HG03378 (cell line): ENCODE results near the gene CCDC188.

ENCODE experiments used
- ATAC-seq: cut with Tn5 transposase; IDR thresholded peaks from one replicate; pipeline ENCODE4 v1.9.1; 2021; ENCODE audit warnings: mild to moderate bottlenecking, moderate library complexity; ENCODE audit not compliant: unreplicated experiment

Gene CCDC188

DNA sequence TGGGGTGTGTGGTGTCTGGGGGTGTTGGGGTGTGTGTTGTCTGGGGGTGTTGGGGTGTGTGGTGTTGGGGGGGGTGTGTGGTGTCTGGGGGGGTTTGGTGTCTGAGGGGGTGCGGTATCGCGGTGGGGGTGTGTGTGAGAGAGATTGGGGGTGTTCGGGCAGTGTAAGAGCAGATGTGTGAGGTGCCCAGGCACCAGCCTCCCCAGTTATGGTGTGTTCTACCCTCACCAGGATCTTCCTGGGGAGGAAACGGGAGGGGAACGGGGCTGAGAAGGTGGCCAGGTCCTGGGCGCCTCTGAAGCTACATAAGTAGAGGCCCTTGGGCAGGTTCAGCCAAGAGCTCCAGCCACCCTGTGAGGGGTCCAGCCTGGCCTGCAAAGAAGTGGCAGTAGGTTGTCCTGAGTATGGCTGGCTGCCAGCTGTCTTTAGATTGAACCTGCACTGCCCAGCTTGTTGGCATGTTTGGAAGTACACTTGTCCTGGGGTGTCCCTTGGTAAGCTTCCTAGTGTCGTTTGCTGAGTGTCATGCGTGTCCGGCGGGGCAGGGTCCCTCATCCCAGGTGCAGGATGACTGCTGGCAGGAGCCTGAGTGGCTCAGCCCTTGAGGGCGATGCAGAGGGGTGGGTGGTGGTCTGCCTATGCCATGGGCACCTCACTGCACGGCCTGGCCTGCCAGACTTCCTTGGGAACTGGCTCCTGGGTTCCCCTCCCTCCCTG, 27.3 kb downstream of the CCDC188 start:
- ATAC-seq = no peak

- ATAC-seq = no peak
These were observed 28.9 kb downstream of the CCDC188 start for GRCh38 chr22:20121856-20122415.

GRCh38 chr22:20118300-20119020, 32.4 kb downstream of the CCDC188 start:
- ATAC-seq = no peak

- ATAC-seq = no peak
These were observed 33.1 kb downstream of the CCDC188 start for GRCh38 chr22:20117633-20118299.

DNA sequence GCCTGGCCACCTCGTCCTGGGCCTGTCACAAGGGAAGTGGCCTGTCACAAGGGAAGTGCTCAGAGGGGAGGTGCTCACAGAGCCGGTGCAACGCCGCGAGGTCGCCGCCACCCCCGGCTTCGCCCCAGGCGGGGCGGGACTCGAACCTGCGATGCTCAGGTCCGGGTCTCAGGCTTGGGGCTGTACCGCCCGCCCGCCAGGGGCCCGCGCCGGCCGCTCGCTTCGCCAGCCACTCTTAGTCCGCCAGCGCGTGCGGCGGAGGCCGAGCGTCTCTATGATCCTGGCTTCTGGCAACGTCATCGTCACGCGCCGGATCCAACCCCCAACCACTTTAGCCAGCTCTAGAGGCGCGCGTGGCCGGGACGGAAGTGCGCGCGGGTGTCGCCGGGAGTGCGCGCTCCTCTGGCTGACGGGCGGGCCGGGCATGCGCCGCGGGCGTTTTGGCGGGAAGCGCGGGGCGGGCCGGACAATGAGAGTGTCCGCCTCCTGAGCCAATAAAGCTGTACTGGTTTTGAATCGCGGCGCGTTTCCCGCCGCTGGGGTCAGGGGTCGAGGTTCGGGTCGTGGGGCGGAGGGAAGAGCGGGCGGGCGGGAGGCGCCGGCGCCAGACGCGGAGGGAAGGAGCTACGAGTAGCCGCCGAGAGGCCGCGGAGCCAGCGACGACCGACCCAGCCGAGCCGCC, 33.8 kb downstream of the CCDC188 start, which contains the start of gene TRMT2A:
Gene TRMT2A, minus strand, starts transcription at position 276 of the 682 bp plus-strand sequence. CDS start 320 bp downstream, outside the sequence.
- peak; percentile 64 for ATAC-seq

GRCh38 chr22:20116376-20116950, 34.4 kb downstream of the CCDC188 start:
- ATAC-seq = no peak

DNA sequence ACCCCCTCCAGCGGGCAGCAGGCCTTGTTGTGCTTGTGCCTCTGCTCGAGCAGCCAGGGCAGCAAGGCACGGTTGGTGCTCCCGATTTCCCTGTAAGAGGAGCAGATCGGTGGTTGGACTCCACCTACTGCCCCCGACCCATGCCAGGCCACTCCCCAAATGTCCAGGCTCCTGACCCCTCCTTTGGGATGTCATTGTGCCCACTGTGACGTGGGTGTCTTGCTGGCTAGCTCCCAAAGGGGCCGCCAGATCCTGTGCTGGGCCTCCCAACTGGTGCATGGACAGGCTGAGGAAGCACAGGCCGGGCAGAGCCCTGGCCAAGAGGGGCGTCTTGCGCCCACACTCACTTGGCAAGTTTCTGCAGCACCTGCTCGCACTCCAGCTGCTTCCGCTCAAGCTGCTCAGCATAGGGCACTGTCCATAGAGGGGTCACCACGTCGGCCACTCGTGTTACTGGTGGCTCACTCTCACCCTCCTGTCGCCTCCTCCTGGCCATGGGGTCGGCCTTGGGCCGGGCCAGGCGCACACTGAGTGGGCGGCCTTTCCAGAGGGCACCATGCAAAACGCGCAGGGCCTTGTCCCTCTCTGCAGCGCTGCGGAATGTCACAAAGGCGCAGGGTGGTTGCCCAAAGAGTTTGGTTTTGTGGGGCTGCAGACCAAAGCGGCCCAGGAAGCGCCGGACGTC, 35.0 kb downstream of the CCDC188 start, which contains the start of gene RANBP1:
Gene RANBP1, plus strand, starts transcription at position 414 of the 685 bp plus-strand sequence. Its CDS starts 81 bp downstream, at position 495.
- ATAC-seq = no peak

DNA sequence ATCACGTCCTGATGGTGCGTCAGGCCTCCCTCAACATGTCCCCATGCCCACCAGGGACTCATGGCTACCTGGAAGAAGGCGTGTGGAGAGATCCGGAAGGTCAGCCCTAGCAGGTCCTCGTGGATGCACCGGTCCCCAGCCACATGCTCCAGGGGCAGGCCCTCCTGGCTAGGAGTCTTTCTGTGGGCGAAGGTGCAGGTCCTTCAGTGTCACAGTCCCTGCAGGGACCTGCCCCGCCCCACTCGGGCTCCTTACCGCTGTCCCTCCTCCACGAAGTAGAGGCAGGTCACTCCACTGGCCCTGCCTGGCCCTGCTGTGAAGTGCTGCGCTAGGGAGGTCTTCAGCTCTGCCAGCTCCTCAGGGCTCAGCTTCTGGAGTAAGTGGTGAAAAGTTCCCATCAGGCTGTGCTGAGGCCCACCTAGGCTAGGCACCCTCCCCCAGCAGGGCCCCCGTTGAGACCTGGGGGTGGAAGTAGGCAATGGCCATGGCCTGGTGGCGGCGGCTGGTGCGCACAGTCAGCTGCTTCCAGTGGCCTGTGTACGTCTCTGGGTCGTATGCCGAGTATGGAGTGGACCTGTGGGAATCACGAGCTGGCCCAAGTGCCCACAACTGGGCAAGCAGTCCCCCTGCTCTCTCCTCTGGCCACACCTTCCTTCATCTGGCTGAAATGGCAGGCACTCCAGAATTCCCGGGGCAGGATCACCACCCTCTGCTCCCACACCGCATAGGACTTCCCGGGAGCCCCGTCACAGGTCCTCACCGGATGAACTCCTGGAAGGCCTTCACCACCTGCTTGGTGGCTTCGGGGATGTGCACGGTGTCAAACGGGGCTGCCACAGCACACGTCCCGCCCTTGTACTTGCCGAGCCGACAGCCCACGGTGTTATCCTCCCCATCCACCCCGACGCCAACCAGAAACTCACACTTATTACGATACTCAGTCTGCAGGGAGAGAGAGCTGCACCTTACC, 36.1 kb downstream of the CCDC188 start:
- no peak for ATAC-seq

DNA sequence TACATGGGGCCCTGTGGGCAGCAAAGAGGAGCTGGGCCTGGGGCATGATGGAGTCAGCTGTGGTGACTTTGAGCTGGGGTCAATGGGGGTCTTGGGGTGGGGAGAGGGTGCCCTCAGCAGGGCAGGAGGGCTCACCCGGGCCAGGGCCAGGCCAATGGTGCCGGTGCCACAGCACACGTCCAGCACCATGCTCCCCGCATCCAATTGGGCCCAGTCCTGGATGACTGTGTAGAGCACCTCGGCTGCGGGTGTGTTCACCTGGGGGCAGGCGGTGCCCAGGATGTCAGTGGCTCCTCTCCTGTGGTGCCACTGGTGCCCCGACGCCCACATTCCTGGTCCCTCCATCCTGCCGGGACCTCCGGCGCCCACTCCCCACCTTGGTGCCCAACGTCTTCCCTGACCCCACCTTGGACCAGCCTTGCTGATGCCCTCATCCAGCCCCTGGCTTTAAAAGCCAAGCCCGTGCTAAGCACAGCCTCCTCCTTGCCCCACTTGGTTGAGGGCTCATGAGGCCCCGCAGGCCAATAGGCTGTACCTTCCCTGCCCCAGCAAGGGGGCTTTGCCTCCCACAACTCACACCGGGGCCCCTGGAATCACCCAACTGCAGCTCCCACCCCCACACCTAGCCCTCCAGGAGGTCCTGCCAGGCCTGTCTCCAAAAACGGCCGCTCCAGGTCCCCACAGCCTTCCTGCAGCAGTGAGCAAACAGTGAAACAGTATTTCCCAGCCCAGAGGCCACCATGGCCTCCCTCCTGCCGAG, 37.1 kb downstream of the CCDC188 start:
- no peak for ATAC-seq

DNA sequence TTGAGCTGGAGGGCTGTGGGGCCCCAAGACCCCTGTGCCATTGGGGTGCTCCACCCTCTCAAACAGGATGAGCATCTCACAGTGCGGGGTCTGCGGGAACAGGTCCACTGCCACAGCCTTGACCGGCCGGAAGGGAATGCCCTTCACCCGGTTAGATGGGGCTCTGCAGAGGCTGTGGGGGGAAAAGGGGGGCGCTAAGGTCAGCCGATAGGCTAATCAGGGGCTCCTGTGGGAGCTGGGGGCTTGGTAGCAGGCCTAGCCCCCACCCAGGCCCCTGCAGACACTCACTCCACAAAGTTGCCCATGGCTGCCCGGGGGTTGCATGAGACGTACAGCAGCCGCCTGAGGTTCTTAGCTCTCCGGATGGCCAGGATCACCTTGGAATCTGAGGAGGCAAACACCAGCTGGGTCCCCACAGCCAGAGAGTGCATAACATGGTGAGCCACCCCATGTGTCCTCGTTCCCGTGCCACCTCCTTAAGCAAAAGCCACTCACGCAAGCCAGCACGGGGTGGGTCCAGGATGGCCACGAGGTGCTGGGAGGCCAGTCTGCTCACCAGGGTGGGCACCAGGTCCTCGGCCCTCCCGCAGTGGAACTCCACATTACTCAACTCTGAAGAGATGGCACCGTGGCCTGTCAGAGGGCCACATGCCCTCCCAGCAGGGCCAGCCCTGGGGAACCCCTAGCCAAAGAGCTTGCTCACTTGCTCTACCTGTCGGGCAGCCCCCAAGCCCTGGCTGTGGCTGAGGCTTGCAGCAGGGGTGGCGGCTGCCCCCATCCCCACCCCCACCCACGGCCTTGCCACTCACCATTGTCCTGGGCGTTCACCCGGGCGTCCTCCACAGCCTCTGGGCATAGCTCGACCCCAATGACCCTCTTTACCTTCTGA, 38.0 kb downstream of the CCDC188 start:
- ATAC-seq = no peak

GRCh38 chr22:20111689-20112622, 38.9 kb downstream of the CCDC188 start:
- no peak for ATAC-seq

DNA sequence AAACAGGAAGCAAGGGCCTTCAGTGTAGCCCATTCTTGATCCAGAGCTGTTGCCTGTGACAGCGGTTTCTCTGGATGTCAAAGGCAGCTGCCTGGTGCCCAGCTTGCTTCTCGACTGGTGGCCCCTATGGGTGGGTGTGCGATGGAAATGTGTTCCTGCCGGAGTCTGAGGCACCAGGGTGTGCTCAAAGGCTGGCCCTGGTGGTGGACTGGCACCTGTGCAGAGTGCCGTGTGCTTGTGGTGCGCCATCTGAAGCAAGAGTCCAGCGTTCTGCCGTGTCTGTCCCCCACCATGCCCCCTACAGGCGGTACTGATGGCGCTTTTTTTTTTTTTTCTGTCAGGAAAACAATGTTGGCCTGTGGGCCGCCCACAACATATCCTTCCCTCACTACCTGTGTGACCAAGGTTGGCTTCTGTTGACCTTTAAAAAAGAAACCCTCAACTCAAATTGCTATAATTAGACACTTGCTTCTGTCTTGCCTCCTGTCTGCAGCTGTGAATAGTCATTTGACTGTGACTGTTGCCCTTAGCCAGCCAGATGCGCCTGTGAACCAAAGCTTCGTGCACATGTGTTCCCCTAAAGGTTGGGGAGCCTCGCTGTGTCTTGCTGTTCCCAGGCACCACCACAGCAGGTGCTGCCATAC, 39.7 kb downstream of the CCDC188 start:
- no peak for ATAC-seq

DNA sequence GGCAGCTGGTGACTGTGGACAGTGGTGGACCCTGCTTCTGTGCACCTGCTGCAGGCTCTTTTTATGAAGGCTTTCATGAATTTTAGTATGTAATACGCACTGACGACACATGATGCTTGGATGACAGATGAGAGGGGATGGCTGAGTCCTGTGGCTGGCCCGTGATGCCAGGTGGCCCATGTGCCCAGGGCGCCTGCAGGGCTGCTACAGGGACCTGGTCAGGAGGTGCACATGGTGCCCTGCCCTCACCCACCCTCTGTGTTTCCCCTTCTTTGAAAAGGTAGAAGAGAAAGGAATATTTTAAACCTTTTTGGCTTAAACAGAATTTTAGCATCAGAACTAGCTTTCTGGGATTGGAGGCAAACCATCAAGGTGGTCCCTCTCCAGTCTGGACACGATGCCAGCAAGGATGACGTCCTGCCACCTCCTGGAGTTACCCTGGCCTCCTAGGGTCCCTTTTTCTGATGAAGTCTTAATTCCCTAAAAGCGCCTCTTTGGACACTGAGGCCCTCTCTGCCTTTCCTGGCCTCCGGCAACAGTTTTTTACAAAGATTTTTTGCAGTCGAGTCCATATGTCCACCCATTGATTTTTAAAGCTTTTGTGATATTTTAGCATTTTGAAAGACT, 40.4 kb downstream of the CCDC188 start:
- ATAC-seq = no peak

DNA sequence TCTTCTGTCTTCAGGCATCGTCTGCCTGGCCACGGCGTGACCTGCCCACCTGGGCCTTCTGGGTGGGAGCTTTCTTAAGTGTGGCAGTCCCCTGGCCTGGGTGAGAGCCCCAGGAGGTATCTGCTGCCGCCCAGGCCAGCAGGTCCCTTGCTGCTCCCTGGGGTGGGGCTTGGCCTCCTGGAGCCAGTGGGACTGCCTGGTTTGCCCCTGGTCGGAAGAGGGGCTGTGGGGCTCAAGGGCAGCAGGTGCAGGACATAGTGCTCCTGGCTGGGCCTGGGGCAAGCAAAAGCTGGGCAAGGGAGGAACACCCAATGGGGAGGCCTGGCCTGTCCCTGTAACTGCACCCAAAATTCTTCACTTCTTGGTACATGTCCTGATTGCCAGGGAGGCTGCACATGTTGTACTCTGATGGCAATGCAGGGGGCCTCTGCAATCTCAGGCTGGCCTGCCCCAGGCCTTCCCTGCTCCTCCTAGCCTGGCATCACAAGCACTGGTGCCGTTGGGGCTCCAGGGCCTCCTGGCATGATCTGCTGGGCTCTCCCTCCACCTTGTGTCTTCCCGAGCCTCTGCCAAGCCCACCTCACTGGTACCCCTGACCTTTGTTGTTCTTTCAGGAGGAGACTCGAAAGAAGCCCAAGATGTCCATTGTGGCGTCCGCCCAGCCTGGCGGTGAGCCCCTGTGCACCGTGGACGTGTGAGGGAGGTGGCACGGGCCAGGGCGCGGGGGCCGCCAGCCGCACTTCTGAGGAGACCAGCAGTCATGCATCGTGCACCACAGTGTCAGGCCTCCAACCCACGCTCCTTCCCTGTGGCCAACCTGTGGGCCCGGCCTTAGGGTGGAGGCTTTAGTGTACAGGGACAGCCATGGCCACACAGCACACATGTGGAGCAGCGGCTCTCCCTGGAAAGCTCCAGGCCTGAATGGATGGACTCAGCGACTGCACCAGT, 41.2 kb downstream of the CCDC188 start:
- no peak for ATAC-seq
